Right lobe of liver (tissue), 4 donors: ENCODE results near the gene FPGS.

Source experiments
- CTCF ChIP-seq, 4 donors: fragments of 200-600 bp in 3 of 4; fragments of 450-650 bp in 1 of 4; IDR thresholded peaks; one replicate each; pipeline versions ENCODE4 v1.5.1 to v1.8.0; 2016 to 2022; ENCODE audit warnings: antibody characterized with exemption in 4 of 4, mild to moderate bottlenecking in 2 of 4
- POLR2A ChIP-seq: fragments of 450-650 bp; IDR thresholded peaks from one replicate; pipeline ENCODE4 v1.6.1; 2017; ENCODE audit warnings: antibody characterized with exemption, mild to moderate bottlenecking
- donor health status: DM: no; HTN: no; CAD: no.
- donor health status: DM: no; HTN: no; CAD: no.
- donor health status: DM: no; HTN: yes; CAD: no.

- no peak for TF ChIP-seq CTCF (IDR thresholded peaks at IDR 0.05)
- no peak for TF ChIP-seq POLR2A
These were observed 13.1 kb downstream of the FPGS start for GRCh38 chr9:127815512-127816361.
